T-cell (primary cell): Measurements from ENCODE around the gene TOPBP1. TPM values are rescaled to one million over a fixed set of nuclear protein-coding genes. Genes with fewer than 3 reads are reported as not detected.

ENCODE experiments used
- ATAC-seq, 4 experiments: fragments of 200-7000 bp in 3 of 4; fragments of 150-1000 bp in 1 of 4; cut with Tn5 transposase; replicated peaks in 1 of 4; 1 replicate in 3 of 4; 2 replicates in 1 of 4; pipeline ENCODE4 v1.10.0; 2021; ENCODE audit warnings: moderate library complexity in 3 of 4, mild to moderate bottlenecking in 2 of 4, moderate number of reproducible peaks in 1 of 4
- CTCF ChIA-PET, 2 donors: fragments of 300-600 bp; sonication (Branson Sonifier 250); formaldehyde crosslinking; loops; one replicate each; lab custom pipeline; 2022; ENCODE audit warnings: antibody characterized with exemption in 2 of 2; lab: Charles Lee
- POLR2A ChIA-PET, 2 donors: fragments of 300-600 bp; sonication (Branson Sonifier 250); formaldehyde crosslinking; loops; one replicate each; lab custom pipeline; 2022; ENCODE audit warnings: antibody characterized with exemption in 2 of 2; lab: Charles Lee
- DNase-seq, 35 experiments: peaks; one replicate each; pipeline versions ENCODE4 v3.0.0 to v3.0.0-alpha.2; 2013 to 2023
- H3K27ac ChIP-seq: one replicate; pipeline ENCODE4 v1.5.1; 2013; ENCODE audit warnings: low read length
- H3K27me3 ChIP-seq, 2 experiments: replicated peaks in 1 of 2; 1 replicate in 1 of 2; 2 replicates in 1 of 2; pipeline versions ENCODE4 v1.6.1 to v1.7.0; 2013; ENCODE audit warnings: low read length in 1 of 2, mixed read lengths in 1 of 2; ENCODE audit not compliant: control insufficient read depth in 2 of 2, insufficient read depth in 2 of 2; ENCODE audit errors: extremely low read depth in 1 of 2
- H3K36me3 ChIP-seq, 2 donors: 1 replicate in 1 of 2; 2 replicates in 1 of 2; pipeline versions ENCODE4 v1.6.1 to v1.7.0; 2013; ENCODE audit warnings: low read length in 1 of 2; ENCODE audit not compliant: control insufficient read depth in 2 of 2, insufficient read depth in 1 of 2; ENCODE audit errors: extremely low read depth in 1 of 2
- H3K4me1 ChIP-seq, 2 experiments: 1 replicate in 1 of 2; 2 replicates in 1 of 2; pipeline versions ENCODE4 v1.6.1 to v1.7.0; 2013; ENCODE audit warnings: low read length in 2 of 2, mixed read lengths in 1 of 2; ENCODE audit not compliant: insufficient read depth in 2 of 2, control insufficient read depth in 1 of 2; ENCODE audit errors: extremely low read depth in 1 of 2
- H3K4me3 ChIP-seq, 2 donors: 1 replicate in 1 of 2; 2 replicates in 1 of 2; pipeline versions ENCODE4 v1.5.1 to v1.7.0; 2013; ENCODE audit warnings: mild to moderate bottlenecking in 2 of 2, low read length in 1 of 2, moderate library complexity in 1 of 2; ENCODE audit not compliant: control insufficient read depth in 1 of 2; ENCODE audit errors: extremely low read depth in 1 of 2
- H3K9me3 ChIP-seq: 2 replicates; pipeline ENCODE4 v1.7.0; 2013
- H3K27ac Mint-ChIP-seq, 2 donors: one replicate each; pipeline ENCODE4 v1.8.0; 2020 to 2021; ENCODE audit warnings: mild to moderate bottlenecking in 2 of 2, mixed read lengths in 2 of 2
- H3K27me3 Mint-ChIP-seq, 2 donors: one replicate each; pipeline ENCODE4 v1.8.0; 2021 to 2022; ENCODE audit warnings: mixed read lengths in 2 of 2
- H3K36me3 Mint-ChIP-seq: one replicate; pipeline ENCODE4 v1.8.0; 2021; ENCODE audit warnings: mixed read lengths
- H3K4me1 Mint-ChIP-seq, 3 donors: one replicate each; pipeline ENCODE4 v1.8.0; 2020 to 2022; ENCODE audit warnings: mixed read lengths in 3 of 3, mild to moderate bottlenecking in 1 of 3
- H3K4me3 Mint-ChIP-seq, 3 donors: one replicate each; pipeline ENCODE4 v1.8.0; 2020 to 2022; ENCODE audit warnings: mild to moderate bottlenecking in 3 of 3, mixed read lengths in 3 of 3, moderate library complexity in 3 of 3
- H3K9me3 Mint-ChIP-seq, 3 donors: one replicate each; pipeline ENCODE4 v1.8.0; 2020 to 2022; ENCODE audit warnings: mixed read lengths in 3 of 3
- WGBS: methylation state at CpG from one replicate; pipeline ENCODE4 v1.1.5; 2013; ENCODE audit warnings: missing lambda C conversion rate; ENCODE audit not compliant: insufficient coverage; 5-methylcytosine and 5-hydroxymethylcytosine counted together
- total RNA-seq, 35 experiments: library from RNA in 6 of 35; stranded (reverse) in 6 of 35; fragments of 120-200 nt in 1 of 35; gene quantifications; one replicate each; pipeline versions ENCODE4 v1.2.1 to v1.2.4 and lab custom pipeline; 2013 to 2026

Gene TOPBP1
- total RNA-seq = 10 to 100 TPM; 27.8 to 37.8 (median 30.0) TPM
- 48.4 TPM for total RNA-seq (2013)
- total RNA-seq (lab: John Stamatoyannopoulos, UW) = 66.7 to 242 (median 89.9) reads per million in 29 experiments

DNA sequence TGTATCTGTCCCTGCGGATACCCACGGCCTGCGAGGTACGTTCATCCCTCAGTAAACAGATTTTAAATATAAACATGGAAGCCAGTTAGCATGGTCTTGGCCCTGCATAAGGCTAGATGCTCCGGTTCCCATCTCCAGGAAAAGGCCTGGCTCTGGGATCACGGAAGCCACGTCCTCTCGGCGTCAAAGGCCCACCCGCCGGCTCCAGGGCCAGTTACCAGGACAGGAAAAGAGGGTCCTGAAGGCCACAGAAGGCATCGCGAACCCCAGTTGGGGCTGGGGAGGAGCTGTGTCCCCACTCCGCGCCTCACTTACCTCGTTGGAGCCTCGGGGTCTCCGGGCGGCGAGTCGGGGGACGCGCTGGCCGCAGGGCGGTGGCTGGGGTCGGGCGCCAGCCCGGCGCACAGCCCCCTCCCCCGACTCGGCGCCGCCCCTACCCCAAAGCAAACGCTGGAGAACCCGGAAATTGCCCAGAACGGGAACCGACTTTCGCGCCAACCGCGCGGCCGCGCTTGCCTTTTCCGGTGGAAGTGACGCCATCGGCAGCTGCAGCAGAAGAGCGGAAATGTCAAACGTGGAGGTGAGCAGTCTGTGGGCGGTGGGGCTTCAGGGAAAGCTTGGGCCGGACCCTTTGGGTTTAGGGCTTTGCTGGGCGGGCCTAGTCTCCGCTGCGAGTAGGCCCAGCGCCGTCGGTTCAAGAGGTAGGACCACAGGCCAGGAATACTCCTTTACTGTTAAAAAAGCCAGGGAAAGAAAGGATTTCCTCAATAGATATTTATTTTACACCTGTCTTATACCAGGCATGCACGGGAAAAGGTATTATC is at the start of gene TOPBP1:
Gene TOPBP1 (minus strand): TSS at position 488 of the 824 bp plus-strand sequence. CDS start 814 bp downstream, outside the sequence.
- Mint-ChIP-seq H3K4me3 (peak within 1 kb of the TSS; percentile 98), H3K4me1 (peaks cover 44 to 50% (median 47%) of the 10 kb centered on the region in 3 donors), H3K27me3 (no peaks in the 10 kb centered on the region), H3K36me3 (peaks cover 16% of the 10 kb centered on the region), H3K27ac (peak within 1 kb of the TSS; percentile 95 to 98), H3K9me3 (no peaks in the 10 kb centered on the region)
- Histone ChIP-seq H3K4me3 (peak within 1 kb of the TSS; percentile 95 to 97), H3K27ac (peak within 1 kb of the TSS; percentile 79), H3K4me1 (peaks cover 15 to 31% of the 10 kb centered on the region in 2 experiments), H3K36me3 (peaks cover 0 to 16% of the 10 kb centered on the region in 2 donors), H3K9me3 (no peaks in the 10 kb centered on the region), H3K27me3 (no peaks in the 10 kb centered on the region)
- POLR2A ChIA-PET = interaction anchor here in 1 of 2 donors (0.6 to 1.5 kb wide), 4 partner anchors 87 to 1001 kb away, joined by 3 to 6 read pairs (median 4); partner anchors contain the start of gene CDV3
- under 1% methylated on average over 53 of the region's 58 CpGs for WGBS
- CTCF ChIA-PET = interaction anchor here in 1 of 2 donors (0.6 to 1.3 kb wide), 4 partner anchors 88 to 935 kb away, joined by 3 to 4 read pairs (median 3); partner anchors contain the start of gene CDV3
- ATAC-seq (peak; percentile 88 to 94 (median 94)), DNase-seq (peak; percentile 68 to 91 (median 83))

DNA sequence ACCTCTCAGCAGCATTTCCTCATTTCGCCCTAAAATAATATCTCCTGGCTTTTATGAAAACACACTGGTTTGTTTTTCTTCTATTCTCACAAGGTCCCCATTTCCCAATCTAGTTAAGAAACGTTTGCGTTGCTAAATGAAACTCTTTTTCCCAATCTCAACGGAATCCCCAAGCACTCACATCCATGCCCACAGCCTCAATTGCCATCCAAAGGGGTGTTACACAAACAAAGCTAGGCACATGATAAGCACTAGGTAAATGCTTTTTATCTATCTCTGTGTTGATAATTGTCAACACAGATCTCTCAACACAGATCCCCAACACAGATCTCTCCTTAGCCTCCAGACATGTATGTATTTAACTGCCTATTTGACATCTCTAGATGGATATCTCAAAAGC is 49.3 kb upstream of the TOPBP1 start:
- CTCF ChIA-PET = no interaction called here
- DNase-seq (no peak), ATAC-seq (no peak)
- H3K36me3 ChIP-seq = no peaks in the 10 kb centered on the region
- peaks cover 16 to 24% of the 10 kb centered on the region in 2 donors for H3K27me3 Mint-ChIP-seq
- POLR2A ChIA-PET = interaction anchor here in 1 of 2 donors (0.6 kb wide), 1 partner anchor 57 kb away, joined by 3 read pairs; no protein-coding TSS in a partner anchor
- H3K36me3 Mint-ChIP-seq = no peaks in the 10 kb centered on the region
- H3K9me3 Mint-ChIP-seq = no peaks in the 10 kb centered on the region
- H3K9me3 ChIP-seq = no peaks in the 10 kb centered on the region
- WGBS = 52% methylated on average over 3 of the region's 4 CpGs
- no peak overlapping the region for H3K4me3 Mint-ChIP-seq
- H3K27ac Mint-ChIP-seq = no peak overlapping the region
- H3K4me1 Mint-ChIP-seq = no peaks in the 10 kb centered on the region
- H3K4me1 ChIP-seq = no peaks in the 10 kb centered on the region
- no peak overlapping the region for H3K4me3 ChIP-seq
- no peak overlapping the region for H3K27ac ChIP-seq
- H3K27me3 ChIP-seq = peaks cover 0 to 9% of the 10 kb centered on the region in 2 experiments

DNA sequence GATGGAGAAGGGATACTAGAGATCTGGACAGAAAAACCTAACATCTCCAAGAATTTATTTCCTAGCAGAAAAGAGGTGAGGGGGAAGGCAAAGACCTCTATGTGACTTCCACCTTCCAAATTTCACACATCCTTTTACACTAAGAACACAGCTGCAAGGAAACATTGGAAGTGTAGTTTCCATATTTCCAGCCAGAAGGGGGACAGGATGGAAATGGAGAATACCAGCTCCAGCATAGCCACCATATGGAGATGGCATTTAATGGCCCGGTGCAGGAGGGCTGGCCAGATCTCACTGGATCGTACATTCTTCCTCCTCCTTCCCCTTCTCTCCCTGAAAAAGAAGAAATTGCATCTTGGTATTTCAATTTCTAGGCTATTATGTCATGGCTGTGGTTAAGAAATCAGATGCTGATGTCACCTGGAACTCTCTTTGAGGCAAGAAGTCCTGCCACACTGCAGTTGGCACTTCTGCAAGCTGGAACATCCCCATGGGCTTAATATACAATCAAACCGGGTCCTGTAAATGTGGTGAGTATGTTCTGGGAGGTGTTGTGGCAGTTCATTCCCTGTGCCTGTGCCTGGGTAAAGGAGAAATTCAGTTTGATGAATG is 47.5 kb upstream of the TOPBP1 start:
- Histone ChIP-seq H3K36me3 (no peaks in the 10 kb centered on the region), H3K4me3 (no peak overlapping the region), H3K9me3 (no peaks in the 10 kb centered on the region), H3K27ac (no peak overlapping the region), H3K4me1 (no peaks in the 10 kb centered on the region), H3K27me3 (peaks cover 0 to 9% of the 10 kb centered on the region in 2 experiments)
- Mint-ChIP-seq H3K9me3 (no peaks in the 10 kb centered on the region), H3K27ac (no peak overlapping the region), H3K4me3 (no peak overlapping the region), H3K36me3 (no peaks in the 10 kb centered on the region), H3K27me3 (peaks cover 20 to 27% of the 10 kb centered on the region in 2 donors), H3K4me1 (no peaks in the 10 kb centered on the region)
- DNase-seq (no peak), ATAC-seq (no peak)
- CTCF ChIA-PET = interaction anchor here in 1 of 2 donors (0.7 kb wide), 1 partner anchor 1378 kb away, joined by 3 read pairs; no protein-coding TSS in a partner anchor
- POLR2A ChIA-PET = no interaction called here
- WGBS = no CpG with 5 or more reads among the region's 3 CpGs

DNA sequence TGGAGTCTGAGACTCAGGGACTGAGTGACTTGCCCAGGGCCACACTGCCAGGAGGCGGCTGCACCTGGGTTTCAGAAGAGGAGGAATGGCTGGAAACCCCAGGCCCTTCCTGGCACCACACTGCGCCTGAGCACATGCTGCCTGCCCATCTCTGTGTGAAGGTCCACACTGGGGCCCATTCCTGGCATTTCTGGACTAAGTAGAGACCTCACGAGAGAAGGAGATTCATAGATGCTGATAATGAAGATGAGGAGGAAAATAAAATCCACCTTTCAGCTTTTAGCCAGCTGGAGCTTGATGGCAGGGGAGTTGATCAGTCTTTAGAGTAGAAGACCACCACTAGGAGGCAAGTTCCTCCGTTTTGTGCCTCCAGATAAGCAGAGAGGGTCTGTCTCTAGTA is 44.3 kb upstream of the TOPBP1 start:
- Mint-ChIP-seq H3K4me1 (no peaks in the 10 kb centered on the region), H3K27me3 (peaks cover 19 to 29% of the 10 kb centered on the region in 2 donors), H3K4me3 (no peak overlapping the region), H3K27ac (no peak overlapping the region), H3K9me3 (no peaks in the 10 kb centered on the region), H3K36me3 (no peaks in the 10 kb centered on the region)
- CTCF ChIA-PET = no interaction called here
- H3K4me1 ChIP-seq = no peaks in the 10 kb centered on the region
- no peaks in the 10 kb centered on the region for H3K36me3 ChIP-seq
- H3K9me3 ChIP-seq = no peaks in the 10 kb centered on the region
- H3K27me3 ChIP-seq = peaks cover 0 to 12% of the 10 kb centered on the region in 2 experiments
- ATAC-seq (no peak), DNase-seq (no peak)
- POLR2A ChIA-PET = no interaction called here
- WGBS = 70% methylated on average over 3 of the region's 4 CpGs
- no peak overlapping the region for H3K27ac ChIP-seq
- H3K4me3 ChIP-seq = no peak overlapping the region

DNA sequence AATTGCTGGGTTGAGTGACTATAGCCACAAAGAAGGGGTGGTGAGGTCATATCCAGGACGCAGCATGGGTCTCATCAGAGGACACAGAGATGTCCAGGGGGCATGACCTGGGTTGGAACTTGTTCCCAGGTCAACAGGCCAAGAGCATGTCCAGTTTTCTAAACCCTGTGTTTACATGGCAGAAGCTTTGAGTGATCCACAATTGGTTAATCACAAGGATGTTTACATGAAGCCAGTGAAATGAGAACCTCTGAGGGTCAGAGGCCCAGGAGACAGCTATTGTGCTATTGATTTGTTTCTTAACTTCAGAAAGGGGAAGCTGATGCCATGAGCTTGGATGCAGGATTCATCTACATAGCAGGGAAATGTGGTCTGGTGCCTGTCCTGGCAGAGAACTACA is 42.2 kb upstream of the TOPBP1 start:
- ChIA-PET CTCF (no interaction called here), POLR2A (no interaction called here)
- ATAC-seq (no peak), DNase-seq (no peak)
- no peaks in the 10 kb centered on the region for H3K9me3 Mint-ChIP-seq
- no peak overlapping the region for H3K4me3 ChIP-seq
- H3K4me1 Mint-ChIP-seq = no peaks in the 10 kb centered on the region
- no peaks in the 10 kb centered on the region for H3K4me1 ChIP-seq
- H3K36me3 Mint-ChIP-seq = no peaks in the 10 kb centered on the region
- no peaks in the 10 kb centered on the region for H3K36me3 ChIP-seq
- peaks cover 0 to 18% of the 10 kb centered on the region in 2 experiments for H3K27me3 ChIP-seq
- H3K4me3 Mint-ChIP-seq = no peak overlapping the region
- no peaks in the 10 kb centered on the region for H3K9me3 ChIP-seq
- WGBS = 78% methylated on average over 1 of the region's 1 CpG
- no peak overlapping the region for H3K27ac ChIP-seq
- no peak overlapping the region for H3K27ac Mint-ChIP-seq
- peaks cover 15% of the 10 kb centered on the region in 2 donors for H3K27me3 Mint-ChIP-seq
